ENCODE measurements around the gene FAM240A.

Gene FAM240A

DNA sequence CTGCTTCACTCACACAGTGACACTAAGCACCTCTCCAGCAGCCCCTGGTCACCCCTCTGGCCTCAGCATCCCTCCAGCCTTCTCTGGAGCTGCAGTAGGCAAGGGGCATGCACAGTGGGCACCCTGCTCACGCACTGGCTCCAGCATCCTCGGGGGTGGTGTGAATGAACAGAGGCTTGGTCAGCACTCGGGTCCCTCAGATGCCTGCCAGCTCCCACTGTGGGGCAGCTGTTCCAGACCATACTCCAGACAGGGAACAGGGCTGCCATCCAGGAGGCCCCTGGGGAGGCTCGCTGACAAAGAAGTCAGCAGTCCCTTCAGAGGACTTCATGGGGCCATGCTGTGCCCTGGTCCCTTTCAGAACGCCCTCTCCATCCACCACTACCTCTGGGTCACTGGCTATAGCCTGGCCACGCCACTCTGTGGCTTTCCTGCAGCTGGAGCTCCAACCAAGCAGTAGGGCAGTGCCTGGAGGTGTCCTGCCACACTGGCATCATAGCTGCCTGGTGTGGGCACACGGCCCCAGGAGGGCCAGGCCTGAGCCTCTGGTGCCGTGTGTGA is 54.8 kb downstream of the FAM240A start:
- no peak for ATAC-seq
- TF ChIP-seq TOX (CRISPR knock-in tag; IDR thresholded peaks at IDR 0.05; ENCODE audit: borderline replicate concordance) (no peak), ZNF8 (CRISPR knock-in tag; IDR thresholded peaks at IDR 0.05) (no peak), SNAI2 (CRISPR knock-in tag; IDR thresholded peaks at IDR 0.05) (no peak), BACH2 (CRISPR knock-in tag; IDR thresholded peaks at IDR 0.05; ENCODE audit: borderline replicate concordance) (no peak), TCF4 (CRISPR knock-in tag; IDR thresholded peaks at IDR 0.05; ENCODE audit: borderline replicate concordance) (no peak), ISL1 (CRISPR knock-in tag; IDR thresholded peaks at IDR 0.05) (no peak), OSR1 (CRISPR knock-in tag; IDR thresholded peaks at IDR 0.05) (no peak), ZC3H10 (CRISPR knock-in tag; IDR thresholded peaks at IDR 0.05) (no peak), TSHZ2 (CRISPR knock-in tag; IDR thresholded peaks at IDR 0.05) (no peak), PPARA (CRISPR knock-in tag; IDR thresholded peaks at IDR 0.05; ENCODE audit: borderline replicate concordance) (no peak), ZNF70 (CRISPR knock-in tag; IDR thresholded peaks at IDR 0.05) (no peak), ESRRG (CRISPR knock-in tag; IDR thresholded peaks at IDR 0.05) (no peak), ZFP3 (CRISPR knock-in tag; IDR thresholded peaks at IDR 0.05) (no peak), CSDC2 (CRISPR knock-in tag; IDR thresholded peaks at IDR 0.05) (no peak), ARNTL (CRISPR knock-in tag; IDR thresholded peaks at IDR 0.05; ENCODE audit: borderline replicate concordance, low read depth) (no peak)
- TF ChIP-seq, protein P1, sequence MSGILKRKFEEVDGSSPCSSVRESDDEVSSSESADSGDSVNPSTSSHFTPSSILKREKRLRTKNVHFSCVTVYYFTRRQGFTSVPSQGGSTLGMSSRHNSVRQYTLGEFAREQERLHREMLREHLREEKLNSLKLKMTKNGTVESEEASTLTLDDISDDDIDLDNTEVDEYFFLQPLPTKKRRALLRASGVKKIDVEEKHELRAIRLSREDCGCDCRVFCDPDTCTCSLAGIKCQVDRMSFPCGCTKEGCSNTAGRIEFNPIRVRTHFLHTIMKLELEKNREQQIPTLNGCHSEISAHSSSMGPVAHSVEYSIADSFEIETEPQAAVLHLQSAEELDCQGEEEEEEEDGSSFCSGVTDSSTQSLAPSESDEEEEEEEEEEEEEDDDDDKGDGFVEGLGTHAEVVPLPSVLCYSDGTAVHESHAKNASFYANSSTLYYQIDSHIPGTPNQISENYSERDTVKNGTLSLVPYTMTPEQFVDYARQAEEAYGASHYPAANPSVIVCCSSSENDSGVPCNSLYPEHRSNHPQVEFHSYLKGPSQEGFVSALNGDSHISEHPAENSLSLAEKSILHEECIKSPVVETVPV (CRISPR knock-in tag; IDR thresholded peaks at IDR 0.05), result no peak
- TF ChIP-seq, protein P2, sequence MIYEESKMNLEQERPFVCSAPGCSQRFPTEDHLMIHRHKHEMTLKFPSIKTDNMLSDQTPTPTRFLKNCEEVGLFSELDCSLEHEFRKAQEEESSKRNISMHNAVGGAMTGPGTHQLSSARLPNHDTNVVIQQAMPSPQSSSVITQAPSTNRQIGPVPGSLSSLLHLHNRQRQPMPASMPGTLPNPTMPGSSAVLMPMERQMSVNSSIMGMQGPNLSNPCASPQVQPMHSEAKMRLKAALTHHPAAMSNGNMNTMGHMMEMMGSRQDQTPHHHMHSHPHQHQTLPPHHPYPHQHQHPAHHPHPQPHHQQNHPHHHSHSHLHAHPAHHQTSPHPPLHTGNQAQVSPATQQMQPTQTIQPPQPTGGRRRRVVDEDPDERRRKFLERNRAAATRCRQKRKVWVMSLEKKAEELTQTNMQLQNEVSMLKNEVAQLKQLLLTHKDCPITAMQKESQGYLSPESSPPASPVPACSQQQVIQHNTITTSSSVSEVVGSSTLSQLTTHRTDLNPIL (CRISPR knock-in tag; IDR thresholded peaks at IDR 0.05; ENCODE audit: low read depth), result no peak
- TF ChIP-seq, protein P3, sequence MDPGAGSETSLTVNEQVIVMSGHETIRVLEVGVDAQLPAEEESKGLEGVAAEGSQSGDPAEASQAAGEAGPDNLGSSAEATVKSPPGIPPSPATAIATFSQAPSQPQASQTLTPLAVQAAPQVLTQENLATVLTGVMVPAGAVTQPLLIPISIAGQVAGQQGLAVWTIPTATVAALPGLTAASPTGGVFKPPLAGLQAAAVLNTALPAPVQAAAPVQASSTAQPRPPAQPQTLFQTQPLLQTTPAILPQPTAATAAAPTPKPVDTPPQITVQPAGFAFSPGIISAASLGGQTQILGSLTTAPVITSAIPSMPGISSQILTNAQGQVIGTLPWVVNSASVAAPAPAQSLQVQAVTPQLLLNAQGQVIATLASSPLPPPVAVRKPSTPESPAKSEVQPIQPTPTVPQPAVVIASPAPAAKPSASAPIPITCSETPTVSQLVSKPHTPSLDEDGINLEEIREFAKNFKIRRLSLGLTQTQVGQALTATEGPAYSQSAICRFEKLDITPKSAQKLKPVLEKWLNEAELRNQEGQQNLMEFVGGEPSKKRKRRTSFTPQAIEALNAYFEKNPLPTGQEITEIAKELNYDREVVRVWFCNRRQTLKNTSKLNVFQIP (CRISPR knock-in tag; IDR thresholded peaks at IDR 0.05; ENCODE audit: borderline replicate concordance, low read depth), result no peak

DNA sequence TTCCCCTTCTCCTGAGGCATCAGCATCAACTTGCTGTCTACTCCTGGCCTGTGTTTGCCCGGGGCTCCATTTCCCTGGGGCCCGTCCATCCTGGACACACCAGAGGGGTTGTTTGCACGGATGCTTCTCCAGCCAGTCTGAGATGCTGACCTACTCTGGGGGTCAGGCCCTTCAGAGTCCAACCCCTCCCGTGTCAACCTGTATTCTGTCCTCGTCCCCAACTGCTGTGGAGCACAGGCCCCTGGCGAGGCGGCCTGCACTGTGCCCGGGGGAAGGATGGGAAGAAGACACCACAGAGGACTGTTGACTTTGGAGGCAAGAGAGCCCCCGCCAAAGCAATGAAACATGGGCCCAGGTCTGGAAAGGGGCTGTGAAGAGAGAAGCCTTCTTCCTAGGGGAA is 55.3 kb downstream of the FAM240A start:
- no peak for ATAC-seq
- TF ChIP-seq, protein P1 (CRISPR knock-in tag; IDR thresholded peaks at IDR 0.05), result no peak
- TF ChIP-seq, protein P2 (CRISPR knock-in tag; IDR thresholded peaks at IDR 0.05; ENCODE audit: low read depth), result no peak
- TF ChIP-seq RARB (CRISPR knock-in tag; IDR thresholded peaks at IDR 0.05), result no peak
- TF ChIP-seq GLIS3 (CRISPR knock-in tag; IDR thresholded peaks at IDR 0.05), result no peak
- TF ChIP-seq ZFP3 (CRISPR knock-in tag; IDR thresholded peaks at IDR 0.05), result no peak
- no peak for TF ChIP-seq ZNF8 (CRISPR knock-in tag; IDR thresholded peaks at IDR 0.05)
- TF ChIP-seq, protein P3 (CRISPR knock-in tag; IDR thresholded peaks at IDR 0.05; ENCODE audit: borderline replicate concordance, low read depth), result no peak
- TF ChIP-seq PPARA (CRISPR knock-in tag; IDR thresholded peaks at IDR 0.05; ENCODE audit: borderline replicate concordance), result no peak
- TF ChIP-seq TOX (CRISPR knock-in tag; IDR thresholded peaks at IDR 0.05; ENCODE audit: borderline replicate concordance), result no peak
- TF ChIP-seq ARNTL (CRISPR knock-in tag; IDR thresholded peaks at IDR 0.05; ENCODE audit: borderline replicate concordance, low read depth), result no peak
- TF ChIP-seq TSHZ2 (CRISPR knock-in tag; IDR thresholded peaks at IDR 0.05), result no peak
- TF ChIP-seq ESRRG (CRISPR knock-in tag; IDR thresholded peaks at IDR 0.05), result no peak
- TF ChIP-seq ZFP30 (CRISPR knock-in tag; IDR thresholded peaks at IDR 0.05), result no peak
- TF ChIP-seq ZNF565 (CRISPR knock-in tag; conservative IDR thresholded peaks at IDR 0.05; ENCODE audit: low read depth), result no peak
- no peak for TF ChIP-seq SNAI2 (CRISPR knock-in tag; IDR thresholded peaks at IDR 0.05)
